Measurements from ENCODE around the gene RNF26.

Gene RNF26

DNA sequence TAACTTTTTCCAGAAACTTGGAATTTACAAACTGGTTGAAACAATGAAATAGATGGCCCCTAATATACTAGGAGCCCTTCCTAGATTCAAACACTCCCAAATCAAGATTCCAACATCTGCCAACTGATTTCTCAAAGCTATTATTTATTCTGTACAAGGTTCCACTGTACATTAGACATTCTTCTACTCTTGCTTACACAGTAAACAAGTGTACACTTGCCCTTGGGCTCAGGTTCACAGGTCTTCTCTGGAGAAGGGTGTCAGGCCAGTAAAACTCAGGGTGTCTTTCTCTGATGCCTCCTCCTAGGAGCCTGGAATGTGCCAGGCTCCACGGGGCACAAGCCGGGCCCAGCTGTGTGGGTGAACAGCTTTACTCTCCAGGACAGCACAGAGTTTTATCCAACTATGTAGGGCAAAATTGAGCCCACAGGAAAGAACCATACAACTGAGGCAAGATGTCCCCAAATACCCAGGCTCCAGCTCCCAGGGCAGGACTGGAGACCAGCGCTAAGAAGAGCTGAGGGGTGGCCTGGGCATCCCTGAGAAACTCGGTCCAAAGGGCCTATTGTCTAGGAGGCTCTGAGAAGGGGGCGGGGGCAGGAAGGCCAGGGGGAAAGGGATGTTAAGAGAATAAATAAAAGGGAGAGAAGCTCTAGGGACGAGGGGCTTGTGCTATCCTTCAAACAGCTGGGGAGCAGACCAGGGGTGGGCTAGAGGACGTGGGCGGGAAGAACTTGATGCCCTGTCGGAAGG is 20.9 kb downstream of the RNF26 start:
- DNase-seq, result peak; percentile 25

DNA sequence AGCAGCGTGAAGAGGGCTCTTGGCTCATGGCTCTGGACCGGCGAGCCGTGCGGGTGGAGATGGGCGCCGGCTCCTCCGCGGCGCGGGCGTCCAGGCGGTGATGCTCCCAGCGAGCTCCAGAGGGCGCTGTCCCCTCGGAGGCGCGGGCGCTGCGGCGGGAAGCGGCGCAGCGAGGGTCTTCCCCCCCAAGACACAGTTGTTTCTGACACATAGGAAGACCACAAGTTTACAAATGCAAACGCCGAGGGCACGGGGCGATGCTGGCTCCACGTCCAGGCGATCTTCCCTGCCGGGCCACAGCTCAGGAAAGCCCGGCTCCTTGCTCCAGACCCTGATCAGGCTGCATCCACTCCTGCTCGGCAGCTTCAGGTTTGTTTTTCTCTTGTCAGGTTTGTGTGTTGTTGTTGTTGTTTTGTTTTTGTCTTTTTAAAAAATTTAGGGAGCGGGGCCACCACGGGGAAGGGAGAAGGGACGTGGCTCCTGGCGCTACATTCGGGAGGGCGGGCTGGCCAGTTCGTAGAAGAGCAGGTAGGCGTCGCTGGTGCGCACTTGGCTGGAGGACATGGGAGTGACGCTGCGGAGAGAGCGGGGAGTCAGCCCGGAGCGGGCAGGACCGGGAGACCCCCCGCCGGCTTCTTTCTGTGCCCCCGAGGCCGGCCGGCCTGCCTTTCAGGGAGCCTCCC is 22.2 kb downstream of the RNF26 start:
- peak; percentile 83 for DNase-seq

DNA sequence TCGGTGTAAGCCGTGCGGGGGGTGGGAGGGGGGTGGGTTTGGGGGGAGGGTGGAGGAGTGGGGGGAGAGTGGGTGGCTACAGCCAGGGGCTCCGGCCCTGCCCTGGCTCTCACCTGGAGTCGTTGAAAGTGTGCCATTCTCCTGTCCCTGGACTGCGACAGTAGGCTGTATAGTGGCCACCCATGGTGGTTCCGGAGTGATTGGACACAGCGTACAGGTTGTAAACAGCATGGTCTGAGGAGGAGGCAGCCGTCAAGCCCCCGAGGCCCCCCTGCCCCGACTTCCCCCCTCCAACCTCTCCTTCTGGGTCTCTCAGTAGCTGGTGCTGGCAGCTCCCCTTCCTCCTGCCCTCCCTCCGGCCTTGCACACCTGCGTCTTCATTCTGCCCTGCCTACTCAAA is 22.7 kb downstream of the RNF26 start:
- DNase-seq, result no peak

DNA sequence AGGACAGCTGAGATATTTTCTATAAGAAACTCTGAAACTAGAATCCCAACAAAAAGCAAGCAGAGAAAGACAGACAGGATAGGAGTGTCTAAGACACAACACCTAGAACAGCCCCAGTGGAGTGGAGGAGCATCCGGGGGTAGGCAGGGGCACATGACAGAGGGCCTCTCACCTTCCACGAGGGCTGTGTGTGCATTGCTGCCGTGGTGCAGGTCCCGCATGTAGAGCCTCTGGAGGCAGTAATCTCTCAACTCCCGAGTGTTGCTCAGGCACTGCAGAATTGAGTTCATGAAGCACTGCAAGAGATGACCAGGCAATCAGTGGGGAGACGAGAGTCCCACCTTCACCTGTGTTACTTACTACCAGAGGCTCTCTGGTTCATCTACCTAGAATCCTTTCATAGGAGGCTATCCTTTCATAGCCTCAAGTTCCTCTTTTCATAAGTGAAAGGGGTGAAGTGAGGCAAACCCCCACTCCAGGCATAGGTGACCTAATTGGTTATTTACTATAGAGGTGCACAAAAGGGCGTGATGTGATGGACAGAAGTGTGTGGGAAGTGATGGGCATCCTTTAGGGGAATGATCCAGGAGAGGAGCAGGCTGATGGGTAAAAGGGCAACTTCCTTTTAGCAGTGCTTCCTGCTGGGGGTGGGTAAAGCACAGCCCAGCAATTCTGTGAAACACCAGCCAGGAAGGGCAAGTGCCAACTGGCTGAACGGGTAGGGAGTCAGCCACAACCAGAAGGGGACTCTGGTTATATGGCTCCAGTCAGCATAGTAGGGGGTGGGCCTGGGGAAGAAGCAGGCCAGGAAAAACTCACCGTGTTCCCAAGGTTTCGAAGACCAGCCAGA is 25.3 kb downstream of the RNF26 start:
- no peak for DNase-seq

DNA sequence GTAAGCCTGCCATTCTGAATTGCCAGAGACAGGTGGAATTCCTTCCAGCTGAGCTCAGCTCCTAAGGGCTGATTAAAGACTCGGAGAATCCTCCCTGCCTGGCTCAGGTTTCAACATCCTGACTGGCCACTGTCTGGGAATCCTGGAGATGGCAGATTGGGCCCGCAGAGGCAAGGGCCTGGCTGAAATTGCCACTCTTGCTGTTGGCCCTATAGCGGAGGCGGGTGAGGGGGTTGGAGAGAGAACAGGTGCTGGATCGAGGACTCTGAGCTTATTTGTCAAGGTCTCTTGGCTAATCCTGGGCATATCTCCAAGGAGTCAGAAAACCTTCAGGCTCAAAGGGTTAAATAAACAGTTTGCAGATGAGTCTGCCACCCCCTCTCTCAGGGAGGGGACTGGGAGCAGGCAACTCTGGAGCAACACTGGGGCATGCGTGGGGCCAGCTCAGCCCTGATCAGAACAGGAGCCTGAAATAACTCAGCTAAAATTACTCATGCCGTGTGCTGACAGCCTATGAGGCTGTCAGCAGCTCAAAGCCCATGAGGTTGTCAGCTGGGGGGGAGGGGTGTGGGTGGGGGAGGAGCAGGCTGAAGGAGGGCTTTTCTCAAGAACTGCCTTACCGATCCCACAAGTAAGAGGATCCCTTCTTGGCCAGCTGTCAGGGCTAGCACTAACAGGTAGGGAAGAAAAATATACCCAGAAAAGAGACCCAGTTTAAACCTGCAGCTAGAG is 26.9 kb downstream of the RNF26 start:
- peak; percentile 70 for DNase-seq

DNA sequence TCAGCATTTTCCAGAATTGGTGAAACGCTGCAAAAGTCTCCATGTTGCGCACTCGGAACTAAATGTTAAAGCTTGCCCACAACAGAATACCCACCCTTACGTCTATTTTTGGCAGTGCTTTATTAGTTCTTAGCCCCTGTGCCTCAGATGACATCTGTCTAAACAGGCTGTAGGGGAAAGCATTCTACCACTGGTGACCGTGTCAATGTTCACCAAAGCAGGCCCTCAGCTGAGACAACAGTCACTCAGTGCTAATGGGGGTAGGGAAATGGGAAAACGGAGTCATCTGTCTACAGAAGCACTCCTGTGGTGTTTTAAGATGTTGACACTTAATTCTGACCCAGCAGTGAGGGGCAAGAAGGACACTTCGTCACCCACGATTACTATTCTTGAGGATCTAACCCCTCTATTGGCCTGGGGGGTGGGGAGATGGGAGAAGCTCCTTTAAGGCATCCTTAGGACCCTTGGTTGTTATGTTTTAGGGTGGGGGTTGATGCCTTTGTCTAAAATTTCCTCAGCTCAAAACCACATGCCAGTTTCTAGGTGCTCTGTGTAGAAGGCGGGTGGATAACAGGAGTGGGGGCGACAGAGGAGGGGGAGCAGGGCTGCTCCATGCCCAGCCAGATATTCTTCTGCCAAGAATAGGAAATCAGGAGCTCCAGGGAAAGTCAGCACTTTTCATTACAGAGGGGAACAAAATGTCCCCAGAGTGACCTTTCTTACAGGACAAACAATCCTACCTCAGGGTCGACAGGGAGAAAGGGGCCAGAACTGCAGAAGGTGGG is 27.8 kb downstream of the RNF26 start:
- DNase-seq, result peak; percentile 27

DNA sequence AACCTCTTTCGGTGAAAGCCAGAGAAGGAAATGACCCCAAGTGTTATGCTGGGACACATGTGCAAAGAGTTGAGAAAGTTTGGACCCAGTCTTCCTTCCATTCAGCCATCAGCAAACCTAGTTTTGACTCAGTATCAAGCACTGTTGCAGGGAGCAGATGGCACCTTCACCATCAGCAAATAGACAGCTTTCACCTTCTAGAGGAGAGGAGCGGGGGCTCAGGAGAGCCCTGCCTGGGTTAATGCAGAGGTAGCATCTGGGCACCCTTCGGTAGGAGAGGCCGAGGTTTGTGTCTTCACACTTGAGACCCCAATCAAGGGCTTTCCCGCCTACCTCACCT is 28.4 kb downstream of the RNF26 start:
- no peak for DNase-seq

DNA sequence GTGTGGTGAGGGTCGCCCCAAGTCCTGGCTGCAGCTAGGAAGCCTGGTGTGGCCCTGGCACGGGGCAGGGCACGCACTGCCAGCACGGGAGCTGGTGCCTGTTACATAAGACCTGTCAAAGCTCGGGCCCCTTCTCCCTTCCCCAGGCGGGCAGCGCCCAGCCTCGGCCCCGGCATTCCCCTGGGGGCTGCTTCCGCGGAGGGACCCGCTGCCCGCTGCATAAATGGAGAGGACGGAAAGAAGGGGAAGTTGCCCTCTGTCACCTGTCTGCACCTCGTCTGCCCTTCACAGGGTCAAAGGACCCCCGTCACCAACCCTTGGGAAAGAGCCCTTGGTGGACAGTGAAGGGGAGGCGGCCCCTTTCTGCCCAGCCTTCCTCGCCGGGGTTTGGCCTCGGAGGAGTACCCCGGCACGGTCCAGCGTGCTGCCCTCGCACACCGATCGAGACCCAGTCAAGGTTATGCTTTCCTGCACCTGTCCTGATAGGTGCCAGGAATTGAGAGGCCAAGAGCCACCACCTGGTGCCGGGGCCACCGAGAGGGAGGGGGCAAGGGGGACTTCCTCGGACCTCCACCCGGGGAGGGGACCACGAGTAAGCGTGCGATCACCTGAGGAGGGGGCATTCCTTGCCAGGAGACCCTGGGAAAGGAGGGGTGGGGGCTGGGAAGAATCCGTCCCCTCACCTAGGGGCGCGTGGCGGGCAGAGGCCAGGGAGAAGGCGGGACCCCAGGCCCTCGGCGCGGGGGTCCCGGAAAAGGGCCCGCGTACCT is 28.9 kb downstream of the RNF26 start:
- DNase-seq, result peak; percentile 31

DNA sequence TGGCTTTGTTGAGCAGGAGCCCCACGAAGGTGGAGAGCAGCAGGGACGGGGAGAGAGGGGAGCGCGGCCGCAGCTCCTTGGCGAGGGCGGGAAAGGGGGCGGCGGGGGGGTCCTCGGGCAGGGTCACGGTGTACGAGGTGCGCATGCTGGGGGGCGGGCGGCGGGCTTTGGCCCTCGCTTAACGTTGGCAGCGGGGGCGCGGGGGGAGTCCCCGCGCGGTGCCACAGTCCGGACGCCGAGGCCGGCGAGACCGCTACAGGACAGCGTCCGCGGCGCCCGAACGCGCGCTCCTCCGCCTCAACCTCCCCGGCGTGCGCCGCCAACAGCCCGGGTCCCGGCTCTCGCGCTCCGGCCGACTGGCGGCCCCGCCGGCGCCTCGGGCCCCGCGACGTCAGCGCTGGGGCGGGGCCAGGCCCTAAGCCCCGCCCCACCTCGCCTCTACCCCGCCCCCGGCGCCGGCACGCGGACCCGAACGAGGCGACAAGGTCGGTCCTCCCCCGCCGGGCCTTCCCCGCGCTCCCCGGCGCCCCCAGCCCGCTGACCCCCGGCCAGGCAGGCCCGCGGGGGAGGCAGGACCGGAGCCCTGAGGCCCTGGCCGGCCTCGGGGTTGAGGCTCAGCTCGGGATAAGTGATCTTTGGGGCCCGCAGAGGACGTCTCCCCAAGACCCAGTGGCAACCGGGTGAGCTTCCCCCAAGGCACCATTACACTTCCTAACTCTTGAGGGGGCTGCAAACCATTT is 29.7 kb downstream of the RNF26 start:
- no peak for DNase-seq

DNA sequence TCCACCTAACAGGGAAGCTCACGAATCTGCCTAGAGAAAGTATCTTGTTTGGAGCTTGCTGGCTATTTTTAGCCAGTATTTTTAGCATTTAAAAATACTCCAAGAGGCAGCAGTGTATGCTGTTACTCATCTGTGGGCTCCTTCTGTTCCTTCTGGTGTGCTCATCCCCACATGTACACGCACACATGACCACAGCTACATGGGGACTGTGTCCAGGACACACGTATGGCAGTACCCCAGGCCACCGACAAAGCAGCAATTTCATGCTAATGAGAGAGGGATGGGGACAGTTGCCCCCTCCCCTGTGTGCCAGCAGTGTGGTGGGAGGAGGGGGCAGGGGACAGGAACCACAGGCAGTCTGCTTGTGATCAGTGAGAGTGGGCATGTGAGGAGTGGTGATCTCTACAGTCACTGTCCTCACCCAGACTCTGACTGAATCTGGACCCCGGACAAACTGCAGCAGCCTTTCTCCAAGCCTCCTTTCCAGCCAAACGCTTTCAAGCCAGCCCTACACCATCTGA is 30.8 kb downstream of the RNF26 start:
- DNase-seq, result peak; percentile 21

DNA sequence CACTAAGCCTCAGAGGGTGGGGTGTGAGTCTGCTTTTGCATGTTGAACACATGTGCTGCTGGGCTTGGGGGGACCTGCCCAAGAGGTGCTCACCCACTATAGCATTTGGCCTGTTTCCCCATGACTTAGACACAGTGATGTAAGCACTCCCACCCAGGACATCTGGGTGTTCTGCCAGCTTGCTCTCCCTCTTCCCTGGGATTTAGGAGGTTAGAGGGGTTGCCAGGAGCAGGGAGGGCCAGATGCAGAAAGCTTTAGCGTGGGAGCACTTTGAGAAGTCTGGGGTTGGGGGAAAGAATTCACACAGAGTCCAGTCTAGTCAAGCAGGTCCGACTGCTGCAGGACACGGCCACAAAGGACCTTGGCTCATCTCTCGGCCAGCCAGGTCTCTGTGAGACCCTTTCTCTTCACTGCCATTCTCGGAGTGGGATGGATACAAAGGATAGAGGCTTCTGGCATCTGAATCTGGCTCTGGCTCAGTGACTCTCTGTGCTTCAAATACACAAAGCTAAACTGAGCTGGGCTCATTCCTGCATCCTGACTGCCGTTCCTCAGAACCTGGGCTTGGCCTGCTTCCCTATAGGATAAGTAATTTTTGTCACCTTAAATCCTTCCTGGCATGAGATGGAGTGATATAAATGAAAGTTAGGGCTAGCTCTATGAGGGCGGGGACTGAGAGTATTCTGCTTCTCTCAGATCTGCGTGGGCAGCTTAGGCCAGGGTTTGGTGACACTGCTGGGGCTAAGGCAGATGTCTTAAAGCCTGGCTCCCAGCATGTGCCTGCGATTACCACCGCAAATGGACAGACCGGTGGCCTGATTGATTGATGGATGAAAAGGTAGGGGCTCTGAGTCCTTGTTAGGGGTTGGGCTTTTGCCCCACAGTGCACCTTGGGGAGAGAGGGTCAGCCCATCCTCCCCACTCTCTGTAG is 32.6 kb downstream of the RNF26 start:
- no peak for DNase-seq

DNA sequence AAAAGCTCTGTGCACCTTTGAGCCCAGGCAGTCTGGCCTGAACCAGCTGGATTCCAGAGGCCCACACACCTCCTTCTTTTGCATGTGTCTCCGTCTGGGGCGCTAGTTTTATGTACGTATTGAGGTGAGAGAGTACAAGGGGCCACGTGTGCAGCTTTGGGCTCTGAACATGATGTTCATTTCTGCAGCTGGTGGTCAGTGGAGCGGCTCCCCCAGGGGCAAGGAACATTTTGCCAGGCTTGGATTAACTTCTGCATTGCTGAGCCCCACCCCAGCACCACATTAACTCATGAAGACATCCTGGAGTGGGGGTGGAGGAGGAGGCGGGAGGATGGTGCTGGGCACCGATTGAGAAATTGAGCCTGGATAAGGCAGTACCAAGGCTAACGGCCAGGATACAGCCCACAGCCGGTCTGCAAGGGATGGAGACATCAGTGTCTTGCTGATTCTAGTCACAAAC is 33.4 kb downstream of the RNF26 start:
- peak; percentile 59 for DNase-seq

DNA sequence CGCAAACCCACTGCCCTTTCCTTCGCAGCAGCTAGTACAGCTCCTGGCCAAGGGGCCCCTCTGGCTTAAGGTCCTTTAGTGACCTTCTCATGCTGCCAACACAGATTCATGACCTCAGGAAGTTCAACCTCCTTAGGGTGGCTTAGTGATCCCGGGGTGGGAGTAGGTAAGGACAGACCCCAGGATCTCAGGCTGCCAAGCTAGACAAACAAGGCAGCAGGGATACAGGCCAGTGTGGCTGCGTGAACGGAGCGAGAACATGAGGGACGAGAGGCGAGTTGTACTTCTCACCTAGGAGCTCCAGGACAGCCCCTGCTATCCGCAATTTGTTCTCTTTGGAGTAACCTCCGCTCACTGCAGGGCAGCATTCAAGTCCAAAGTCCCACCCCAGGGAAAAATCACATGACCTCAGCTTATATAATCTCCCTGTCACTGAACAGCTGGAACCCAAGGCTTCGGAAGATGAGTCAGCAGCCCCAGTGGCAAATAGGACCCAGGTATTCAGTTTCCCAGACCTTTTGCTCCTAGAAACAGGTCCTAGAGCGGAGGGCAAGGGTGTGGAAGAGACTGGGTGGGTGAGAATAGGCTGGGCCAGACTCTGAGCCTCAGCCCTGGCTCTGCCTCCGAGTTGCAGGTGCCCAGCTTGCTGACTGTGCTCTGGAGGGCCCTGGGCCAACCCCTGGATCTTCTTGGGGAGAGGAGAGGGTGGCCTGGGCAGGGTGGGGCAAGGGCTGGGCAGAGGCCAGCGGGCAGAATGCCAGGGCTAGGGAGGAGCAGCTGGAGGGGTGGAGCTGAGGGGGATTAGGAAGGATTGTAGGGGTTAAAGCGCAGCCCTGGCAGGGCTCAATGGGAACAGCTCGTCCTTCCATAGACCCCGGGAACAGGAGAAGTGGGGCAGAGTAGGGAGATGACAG is 34.1 kb downstream of the RNF26 start:
- DNase-seq, result peak; percentile 82

DNA sequence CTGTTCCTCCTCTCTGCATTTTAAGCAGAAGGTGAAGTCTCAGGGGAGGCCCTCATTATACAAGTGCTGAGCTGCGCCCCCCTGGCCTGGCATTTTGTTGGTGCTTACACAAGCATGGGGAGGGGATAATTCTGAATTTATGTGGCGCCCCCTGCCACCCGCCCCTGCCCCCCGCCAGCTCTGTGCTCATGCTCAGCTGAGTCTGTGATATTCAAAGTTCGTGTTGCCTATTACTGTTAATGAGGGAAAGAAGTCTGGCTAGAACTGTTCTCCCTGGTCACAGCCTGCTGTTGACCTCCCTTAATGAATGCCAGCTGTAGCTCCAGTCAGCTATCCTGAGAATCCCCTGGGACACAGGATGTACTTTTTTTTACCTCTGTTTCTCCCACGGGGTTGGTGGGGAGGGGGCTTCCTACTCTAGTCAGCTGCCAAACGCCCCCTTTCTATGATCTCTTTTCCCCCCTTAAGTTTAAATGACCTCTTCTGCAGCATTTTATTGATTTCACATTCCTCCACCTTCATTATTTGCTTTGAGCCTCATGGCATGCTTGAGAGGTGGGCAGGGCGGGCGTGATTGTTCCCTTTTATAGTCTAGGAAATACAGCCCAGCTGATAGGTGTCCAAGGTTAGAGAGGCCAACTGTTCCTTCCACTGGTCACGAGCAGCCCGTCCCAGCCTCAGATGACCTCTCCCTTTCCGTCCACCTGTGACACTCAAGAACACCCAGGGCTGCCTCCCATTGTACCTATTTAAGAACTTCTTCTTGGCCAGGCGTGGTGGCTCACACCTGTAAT is 35.0 kb downstream of the RNF26 start:
- no peak for DNase-seq

DNA sequence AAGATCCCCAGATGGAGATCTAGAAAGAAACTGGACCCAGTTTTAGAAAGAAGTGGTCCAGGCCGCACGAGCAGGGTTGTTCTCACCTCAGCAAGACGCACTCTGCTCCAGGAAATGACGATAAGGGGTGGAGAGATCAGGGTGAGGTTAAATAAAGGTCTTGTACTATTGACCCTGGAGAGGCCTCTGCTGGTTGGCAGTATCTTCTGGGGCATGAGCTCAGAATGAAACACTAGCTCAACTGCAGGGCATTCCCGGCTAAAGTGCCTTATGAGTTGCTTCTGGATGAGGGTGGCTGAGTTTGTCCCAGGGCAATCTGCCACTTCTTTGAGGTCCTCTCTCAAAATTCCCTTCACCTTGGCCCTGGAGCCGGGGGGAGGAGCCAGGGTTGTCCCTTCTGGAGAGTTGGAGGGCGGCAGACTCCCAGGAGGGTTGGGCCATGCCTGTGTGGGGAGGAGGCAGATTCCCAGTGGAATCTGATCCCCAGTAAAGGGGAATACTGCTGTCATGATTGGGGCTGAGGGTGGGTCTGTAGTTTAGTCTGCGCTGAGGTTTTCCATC is 36.2 kb downstream of the RNF26 start:
- peak; percentile 52 for DNase-seq

DNA sequence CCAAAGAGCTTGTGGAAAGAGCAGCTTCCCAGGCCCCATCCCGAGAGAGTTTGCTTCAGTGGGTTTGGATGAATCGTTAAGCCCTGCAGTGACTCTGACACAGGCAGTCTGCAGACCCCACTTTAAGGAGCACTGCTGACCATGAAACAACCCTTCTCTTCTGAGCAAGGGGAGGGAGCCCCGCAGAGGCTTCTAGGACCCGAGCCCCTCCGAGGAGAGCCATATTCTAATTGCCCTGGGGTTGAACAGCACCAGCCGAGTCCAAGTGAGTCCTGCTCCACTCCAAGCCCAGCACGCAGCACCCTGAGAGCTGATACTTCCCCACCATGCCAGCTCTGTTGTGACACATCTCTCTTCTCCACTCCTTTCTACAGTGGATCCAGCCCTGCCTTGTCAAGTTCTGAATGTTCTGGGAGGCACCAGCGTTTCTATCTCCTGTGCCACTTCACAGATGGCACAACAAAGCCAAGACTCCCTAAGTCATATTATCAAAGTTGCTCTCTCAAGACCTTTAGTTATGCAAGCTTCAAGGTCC is 36.8 kb downstream of the RNF26 start:
- DNase-seq, result no peak

DNA sequence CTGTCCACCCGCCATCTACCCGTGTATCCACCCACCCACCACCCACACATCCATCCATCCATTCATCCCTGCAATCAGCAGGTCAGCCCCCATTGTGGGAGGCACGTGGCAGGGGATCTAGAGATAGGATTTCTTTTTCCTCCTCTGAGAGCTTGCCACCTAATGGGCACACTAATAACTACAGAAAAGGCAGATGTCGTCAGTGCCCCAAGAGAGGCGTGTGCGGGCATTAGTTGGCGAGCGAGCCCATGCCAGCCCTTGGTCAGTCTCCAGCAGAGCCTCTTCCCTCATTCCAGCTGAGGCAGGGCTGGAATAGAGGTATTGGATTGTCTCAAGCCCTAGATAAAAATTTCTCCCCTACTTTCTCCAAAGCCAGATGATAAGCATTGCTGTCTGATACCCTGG is 37.5 kb downstream of the RNF26 start:
- DNase-seq, result no peak
